ENCODE measurements around the gene NELL2.

Gene NELL2

GRCh38 chr12:44626883-44627282, 249.2 kb downstream of the NELL2 start:
- no peak for DNase-seq (ENCODE audit: low read depth, low spot score)

- DNase-seq (ENCODE audit: low read depth, low spot score), result no peak
These were observed 257.2 kb downstream of the NELL2 start for GRCh38 chr12:44618946-44619345.

- DNase-seq (ENCODE audit: low read depth, low spot score), result no peak
These were observed 259.7 kb downstream of the NELL2 start for GRCh38 chr12:44616402-44616801.

- DNase-seq (ENCODE audit: low read depth, low spot score), result no peak
These were observed 264.6 kb downstream of the NELL2 start for GRCh38 chr12:44611538-44611937.

GRCh38 chr12:44603701-44604100, 272.4 kb downstream of the NELL2 start:
- no peak for DNase-seq (ENCODE audit: low read depth, low spot score)

GRCh38 chr12:44592626-44593025, 283.5 kb downstream of the NELL2 start:
- DNase-seq (ENCODE audit: low read depth, low spot score), result no peak

GRCh38 chr12:44589697-44590096, 286.4 kb downstream of the NELL2 start:
- no peak for DNase-seq (ENCODE audit: low read depth, low spot score)

GRCh38 chr12:44588651-44589050, 287.5 kb downstream of the NELL2 start:
- no peak for DNase-seq (ENCODE audit: low read depth, low spot score)

GRCh38 chr12:44584625-44585024, 291.5 kb downstream of the NELL2 start:
- DNase-seq (ENCODE audit: low read depth, low spot score), result peak; percentile 23

GRCh38 chr12:44582521-44582920, 293.6 kb downstream of the NELL2 start:
- no peak for DNase-seq (ENCODE audit: low read depth, low spot score)

GRCh38 chr12:44581642-44582242, 294.4 kb downstream of the NELL2 start:
- DNase-seq (ENCODE audit: low read depth, low spot score), result peak; percentile 67

- no peak for DNase-seq (ENCODE audit: low read depth, low spot score)
These were observed 301.5 kb downstream of the NELL2 start for GRCh38 chr12:44574586-44574985.

GRCh38 chr12:44573723-44574122, 302.4 kb downstream of the NELL2 start:
- no peak for DNase-seq (ENCODE audit: low read depth, low spot score)

GRCh38 chr12:44571006-44571550, 305.0 kb downstream of the NELL2 start:
- no peak for DNase-seq (ENCODE audit: low read depth, low spot score)

- DNase-seq (ENCODE audit: low read depth, low spot score), result no peak
These were observed 306.0 kb downstream of the NELL2 start for GRCh38 chr12:44570036-44570583.

- DNase-seq (ENCODE audit: low read depth, low spot score), result no peak
These were observed 311.0 kb downstream of the NELL2 start for GRCh38 chr12:44565163-44565562.

- DNase-seq (ENCODE audit: low read depth, low spot score), result no peak
These were observed 312.6 kb downstream of the NELL2 start for GRCh38 chr12:44563486-44563885.

GRCh38 chr12:44558340-44559100, 317.6 kb downstream of the NELL2 start:
- no peak for DNase-seq (ENCODE audit: low read depth, low spot score)

- no peak for DNase-seq (ENCODE audit: low read depth, low spot score)
These were observed 320.7 kb downstream of the NELL2 start for GRCh38 chr12:44555454-44555853.

GRCh38 chr12:44551631-44552030, 324.5 kb downstream of the NELL2 start:
- no peak for DNase-seq (ENCODE audit: low read depth, low spot score)

- DNase-seq (ENCODE audit: low read depth, low spot score), result no peak
These were observed 325.7 kb downstream of the NELL2 start for GRCh38 chr12:44550377-44550776.

- DNase-seq (ENCODE audit: low read depth, low spot score), result no peak
These were observed 330.1 kb downstream of the NELL2 start for GRCh38 chr12:44546060-44546459.

GRCh38 chr12:44544018-44544417, 332.1 kb downstream of the NELL2 start:
- DNase-seq (ENCODE audit: low read depth, low spot score), result no peak

Data from iPS DF 19.7 (cell line).